NCI-H2171 (cell line): ENCODE data around the gene ATP1B1.
"Not testable (repeated sequence)": the region's sequence is repeated elsewhere in the genome, so short reads cannot be mapped to it uniquely, and the experiment has no call there.

ENCODE experiments used
- DNase-seq: peaks from one replicate; lab custom pipeline; 2025; lab: John Stamatoyannopoulos, UW

Gene ATP1B1

GRCh38 chr1:169115891-169116585, 9.5 kb downstream of the ATP1B1 start:
- no peak for DNase-seq

- DNase-seq: no peak
Observed at GRCh38 chr1:169117014-169117413, 10.5 kb downstream of the ATP1B1 start.

- DNase-seq: no peak
Observed at GRCh38 chr1:169117599-169117998, 11.1 kb downstream of the ATP1B1 start.

GRCh38 chr1:169118227-169118626, 11.7 kb downstream of the ATP1B1 start:
- DNase-seq: no peak

- no peak for DNase-seq
Observed at GRCh38 chr1:169119405-169119804, 12.9 kb downstream of the ATP1B1 start.

- DNase-seq: no peak
Observed at GRCh38 chr1:169120066-169120465, 13.6 kb downstream of the ATP1B1 start.

- DNase-seq: no peak
Observed at GRCh38 chr1:169121146-169121923, 14.8 kb downstream of the ATP1B1 start.

DNA sequence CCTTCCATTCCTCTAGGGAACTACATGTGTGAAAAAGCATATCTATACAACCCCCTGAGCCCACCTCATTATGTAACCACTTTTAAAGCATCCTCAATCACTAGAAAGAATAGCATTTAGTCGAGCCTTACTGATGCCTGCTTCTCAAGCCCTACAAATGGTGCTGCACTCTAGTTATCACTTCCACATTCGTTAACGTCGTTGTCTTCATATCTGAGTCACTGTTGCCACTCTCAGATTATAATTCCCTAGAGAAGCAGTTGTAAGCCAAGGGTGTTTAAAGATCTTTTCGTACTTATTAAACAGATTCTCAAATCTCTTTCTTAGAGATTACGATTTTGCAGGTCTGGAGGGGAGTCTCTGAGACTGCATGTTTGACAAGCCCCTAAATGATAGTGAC, 16.5 kb downstream of the ATP1B1 start:
- DNase-seq: no peak

GRCh38 chr1:169124459-169124858, 18.0 kb downstream of the ATP1B1 start:
- DNase-seq: no peak

DNA sequence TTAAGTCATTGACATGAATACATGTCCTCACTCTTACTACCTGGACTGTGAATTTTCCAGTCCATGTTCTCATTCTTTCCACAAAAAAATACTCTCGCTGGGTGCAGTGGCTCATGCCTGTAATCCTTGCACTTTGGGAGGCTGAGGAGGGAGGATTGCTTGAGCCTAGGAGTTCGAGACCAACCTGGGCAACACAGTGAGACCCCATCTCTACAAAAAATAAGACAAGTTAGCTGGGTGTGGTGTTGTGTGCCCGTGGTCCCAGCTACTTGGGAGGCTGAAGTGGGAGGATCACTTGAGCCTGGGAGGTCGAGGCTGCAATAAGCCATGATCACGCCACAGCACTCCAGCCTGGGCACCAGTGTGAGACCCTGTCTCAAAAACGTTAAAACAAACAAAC, 19.1 kb downstream of the ATP1B1 start:
- not testable (repeated sequence) for DNase-seq

DNA sequence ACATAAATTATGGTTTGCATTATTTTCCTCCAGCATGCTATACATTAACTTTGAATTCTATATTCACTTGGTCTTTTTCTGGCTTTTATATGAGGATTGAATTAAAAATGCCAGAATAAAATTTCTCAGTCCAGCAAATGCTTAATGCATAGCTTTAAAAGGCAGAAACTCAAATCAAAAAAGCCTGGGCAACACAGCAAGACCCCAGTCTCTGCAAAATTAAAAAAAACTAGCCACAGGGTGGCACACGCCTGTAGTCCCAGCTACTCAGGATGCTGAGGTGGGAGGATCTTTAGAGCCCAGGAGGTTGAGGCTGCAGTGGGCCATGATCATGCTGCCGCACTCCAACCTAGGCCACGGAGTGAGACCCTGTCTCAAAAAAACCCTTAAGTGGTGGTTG, 19.8 kb downstream of the ATP1B1 start:
- DNase-seq: no peak

DNA sequence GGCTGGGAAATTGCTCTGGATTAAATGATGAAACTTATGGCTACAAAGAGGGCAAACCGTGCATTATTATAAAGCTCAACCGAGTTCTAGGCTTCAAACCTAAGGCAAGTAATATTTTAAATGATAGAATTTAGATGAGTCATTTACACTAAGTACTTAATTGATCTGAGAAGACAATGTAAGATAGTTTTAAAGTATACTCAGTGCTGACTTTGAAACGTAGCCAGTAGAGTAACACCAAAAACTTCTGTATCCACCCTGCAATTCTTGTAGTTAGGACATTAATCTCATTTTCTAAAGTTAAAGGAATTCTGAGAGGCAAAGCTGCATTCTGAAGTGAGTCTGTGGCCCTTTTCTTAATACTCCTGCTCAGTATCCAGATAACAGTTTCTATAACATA, 20.8 kb downstream of the ATP1B1 start:
- no peak for DNase-seq

- no peak for DNase-seq
Observed at GRCh38 chr1:169128562-169128961, 22.1 kb downstream of the ATP1B1 start.

DNA sequence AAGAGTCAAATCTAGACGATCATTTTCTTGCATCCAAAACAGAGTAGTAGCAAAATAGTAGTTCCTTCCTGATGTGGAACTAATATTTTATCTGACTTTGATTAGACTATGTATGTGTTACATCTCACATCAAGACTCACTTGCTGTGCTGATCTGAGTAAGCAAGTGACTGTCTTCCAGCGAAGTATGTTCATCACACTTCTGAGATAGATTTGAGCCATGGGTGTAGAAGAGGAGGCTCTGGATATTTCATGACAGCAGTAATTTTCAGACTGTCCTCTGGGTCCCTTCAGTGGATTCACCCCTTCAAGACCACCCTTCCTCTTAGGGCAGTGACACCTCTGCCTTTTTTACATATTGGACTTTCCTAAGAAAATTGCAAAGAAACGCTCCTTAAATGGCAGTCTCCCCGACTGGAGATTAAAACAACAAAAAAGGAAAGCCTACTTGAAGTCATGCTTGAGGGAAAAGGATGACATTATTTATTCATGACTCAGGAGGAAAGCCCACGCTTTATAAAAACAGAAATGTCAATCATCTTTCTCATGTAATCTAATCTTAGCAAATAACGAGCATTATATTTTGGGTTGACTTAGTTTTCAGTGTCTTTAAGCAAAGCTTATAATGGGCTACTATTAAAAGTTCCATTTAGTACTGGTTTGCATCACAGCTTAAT, 22.8 kb downstream of the ATP1B1 start:
- DNase-seq: no peak

DNA sequence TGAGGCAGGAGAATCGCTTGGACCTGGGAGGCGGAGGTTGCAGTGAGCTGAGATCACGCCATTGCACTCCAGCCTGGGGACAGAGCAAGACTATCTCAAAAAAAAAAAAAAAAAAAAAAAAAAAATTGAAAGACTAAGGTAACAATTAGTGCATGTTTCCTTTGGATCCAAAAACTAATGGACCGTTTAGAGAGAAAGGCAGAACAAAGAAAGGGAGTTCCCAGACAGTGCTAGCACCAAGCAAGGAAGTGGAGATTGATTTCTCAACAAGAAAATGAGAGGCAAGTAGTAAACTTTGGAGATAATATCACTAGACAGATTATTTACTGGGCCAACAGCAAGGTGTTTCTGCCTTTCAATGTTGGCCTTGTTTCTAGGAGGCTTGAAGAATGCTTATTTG, 24.2 kb downstream of the ATP1B1 start:
- DNase-seq: no peak

GRCh38 chr1:169132512-169133227, 26.2 kb downstream of the ATP1B1 start:
- DNase-seq: no peak

DNA sequence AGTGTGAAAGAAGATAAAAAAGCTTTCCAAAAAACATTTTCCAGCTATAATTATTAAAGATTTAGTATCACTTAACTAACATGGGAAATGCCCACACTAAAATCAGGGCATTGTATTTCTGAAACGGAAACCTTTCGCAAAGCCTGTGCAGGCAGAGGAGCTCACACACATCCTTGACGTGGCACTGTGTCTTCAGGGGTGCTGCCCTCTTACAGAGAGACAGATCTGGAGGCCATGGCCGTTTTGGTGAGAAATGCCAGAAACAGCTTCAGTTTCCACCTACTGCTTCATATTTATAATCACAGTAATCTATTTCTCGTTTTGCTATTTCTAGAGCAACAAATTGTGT, 26.7 kb downstream of the ATP1B1 start:
- no peak for DNase-seq

GRCh38 chr1:169133801-169134502, 27.5 kb downstream of the ATP1B1 start:
- DNase-seq: no peak

GRCh38 chr1:169137357-169137756, 30.9 kb downstream of the ATP1B1 start:
- DNase-seq: no peak

- DNase-seq: no peak
Observed at GRCh38 chr1:169138866-169139670, 32.6 kb downstream of the ATP1B1 start.

DNA sequence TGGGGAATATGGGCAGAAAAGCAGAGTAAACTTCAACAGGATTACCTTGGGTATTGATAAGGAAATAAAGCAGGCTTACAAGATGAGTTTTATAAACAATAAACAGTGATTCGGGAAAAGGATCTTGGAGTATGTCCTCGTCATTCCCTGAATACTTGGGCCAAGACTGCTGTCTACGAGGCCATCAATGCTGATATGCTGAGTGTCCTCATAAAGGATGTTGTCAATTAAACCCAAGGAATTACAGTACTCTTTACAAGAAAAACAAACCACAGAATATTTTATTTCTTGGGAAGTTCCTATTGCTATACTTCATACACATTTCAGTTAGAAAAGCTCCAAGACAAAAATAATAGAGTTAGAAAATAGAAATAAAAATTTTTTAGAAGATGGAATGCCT, 34.9 kb downstream of the ATP1B1 start:
- DNase-seq: no peak
